Activated B cell treated with CpG ODN at 0.5 μM for 24 hours (primary cell): ENCODE results near the gene LDLRAD3. TPM values are rescaled to one million over a fixed set of nuclear protein-coding genes. Genes with fewer than 3 reads are reported as not detected.
"Not testable (repeated sequence)": the region's sequence is repeated elsewhere in the genome, so short reads cannot be mapped to it uniquely, and the experiment has no call there.

Experiments used
- ATAC-seq: fragments of 200-7000 bp; cut with Tn5 transposase; one replicate; pipeline ENCODE4 v1.10.0; 2021; ENCODE audit warnings: low read depth, mild to moderate bottlenecking, moderate library complexity
- CTCF ChIA-PET: fragments of 350-600 bp; sonication (Branson Sonifier 250); formaldehyde crosslinking; loops from one replicate; lab custom pipeline; 2021; ENCODE audit warnings: antibody characterized with exemption; lab: Charles Lee
- POLR2A ChIA-PET: fragments of 350-600 bp; sonication (Branson Sonifier 250); formaldehyde crosslinking; loops from one replicate; lab custom pipeline; 2021; ENCODE audit warnings: antibody characterized with exemption; lab: Charles Lee
- DNase-seq: peaks from one replicate; pipeline ENCODE4 v3.0.0; 2022
- H3K27ac Mint-ChIP-seq: one replicate; pipeline ENCODE4 v1.8.0; 2020; ENCODE audit warnings: mixed read lengths
- H3K27me3 Mint-ChIP-seq: one replicate; pipeline ENCODE4 v1.8.0; 2021; ENCODE audit warnings: mixed read lengths
- H3K36me3 Mint-ChIP-seq: one replicate; pipeline ENCODE4 v1.8.0; 2021; ENCODE audit warnings: low read depth, mixed read lengths
- H3K4me1 Mint-ChIP-seq: one replicate; pipeline ENCODE4 v1.8.0; 2021; ENCODE audit warnings: mixed read lengths
- H3K4me3 Mint-ChIP-seq: one replicate; pipeline ENCODE4 v1.8.0; 2020; ENCODE audit warnings: mild to moderate bottlenecking, mixed read lengths
- H3K9me3 Mint-ChIP-seq: one replicate; pipeline ENCODE4 v1.8.0; 2020; ENCODE audit warnings: mixed read lengths
- CTCF ChIP-seq: fragments of 200-600 bp; IDR thresholded peaks from one replicate; pipeline ENCODE4 v1.8.0; 2022; ENCODE audit warnings: antibody characterized with exemption, mild to moderate bottlenecking
- intact Hi-C: fragments of 100-400 bp; cut with micrococcal nuclease; formaldehyde crosslinking; loops from one replicate; pipeline ENCODE4 v1.15.1; 2024
- total RNA-seq: library from RNA; stranded (reverse); gene quantifications from 2 replicates; pipeline ENCODE4 v1.2.3, GENCODE V29; 2022

Gene LDLRAD3
- total RNA-seq, 1 donor from 2014 or later = not detected

GRCh38 chr11:35906681-35907080 lies 37.2 kb upstream of the LDLRAD3 start:
- DNase-seq (no peak), ATAC-seq (no peak)
- Mint-ChIP-seq H3K27ac (no peak overlapping the region), H3K4me3 (no peak overlapping the region), H3K9me3 (peaks cover 11% of the 10 kb centered on the region), H3K4me1 (no peaks in the 10 kb centered on the region), H3K27me3 (peaks cover 5% of the 10 kb centered on the region), H3K36me3 (no peaks in the 10 kb centered on the region)
- no peak for TF ChIP-seq CTCF
- POLR2A ChIA-PET = no interaction called here
- intact Hi-C loops = no loop called here
- CTCF ChIA-PET = no interaction called here

- no peak for TF ChIP-seq CTCF
- Mint-ChIP-seq H3K27me3 (peaks cover 5% of the 10 kb centered on the region), H3K4me1 (no peaks in the 10 kb centered on the region), H3K27ac (no peak overlapping the region), H3K36me3 (no peaks in the 10 kb centered on the region), H3K4me3 (no peak overlapping the region), H3K9me3 (peaks cover 4% of the 10 kb centered on the region)
- ATAC-seq (no peak), DNase-seq (no peak)
- ChIA-PET CTCF (no interaction called here), POLR2A (no interaction called here)
- intact Hi-C loops = no loop called here
These were observed 36.0 kb upstream of the LDLRAD3 start for GRCh38 chr11:35907648-35908431.

- intact Hi-C loops = not testable (repeated sequence)
These were observed 35.5 kb upstream of the LDLRAD3 start for GRCh38 chr11:35908432-35908771.

GRCh38 chr11:35909511-35910265 lies 34.2 kb upstream of the LDLRAD3 start:
- Mint-ChIP-seq H3K9me3 (no peaks in the 10 kb centered on the region), H3K36me3 (no peaks in the 10 kb centered on the region), H3K27ac (no peak overlapping the region), H3K4me1 (no peaks in the 10 kb centered on the region), H3K4me3 (no peak overlapping the region), H3K27me3 (peaks cover 2% of the 10 kb centered on the region)
- ChIA-PET POLR2A (no interaction called here), CTCF (no interaction called here)
- no peak for TF ChIP-seq CTCF
- ATAC-seq (no peak), DNase-seq (no peak)
- intact Hi-C loops = no loop called here

More at GRCh38 chr11:35908432-35908771, 35.5 kb upstream of the LDLRAD3 start:
- DNase-seq, H3K9me3 Mint-ChIP-seq, H3K27me3 Mint-ChIP-seq, CTCF ChIA-PET, H3K4me1 Mint-ChIP-seq, H3K36me3 Mint-ChIP-seq, POLR2A ChIA-PET, ATAC-seq, H3K4me3 Mint-ChIP-seq, H3K27ac Mint-ChIP-seq: not testable (repeated sequence)

GRCh38 chr11:35911013-35911412 lies 32.8 kb upstream of the LDLRAD3 start:
- Mint-ChIP-seq H3K9me3 (no peaks in the 10 kb centered on the region), H3K27ac (no peak overlapping the region), H3K27me3 (peaks cover 2% of the 10 kb centered on the region), H3K4me3 (no peak overlapping the region), H3K4me1 (no peaks in the 10 kb centered on the region), H3K36me3 (no peaks in the 10 kb centered on the region)
- POLR2A ChIA-PET = no interaction called here
- DNase-seq (no peak), ATAC-seq (no peak)
- CTCF ChIA-PET = no interaction called here
- TF ChIP-seq CTCF = no peak
- intact Hi-C loops = no loop called here
